ENCODE measurements around the gene FABP7. TPM values are rescaled to one million over a fixed set of nuclear protein-coding genes. Genes with fewer than 3 reads are reported as not detected.
A peak's percentile ranks its signal among the peaks of the same experiment; 100 is the strongest.

Gene FABP7
- total and polyA plus RNA-seq, 2 of the 13 experiments (the other 11 are each of a cell fraction or from before 2014, with no cell fraction given) = not detected

DNA sequence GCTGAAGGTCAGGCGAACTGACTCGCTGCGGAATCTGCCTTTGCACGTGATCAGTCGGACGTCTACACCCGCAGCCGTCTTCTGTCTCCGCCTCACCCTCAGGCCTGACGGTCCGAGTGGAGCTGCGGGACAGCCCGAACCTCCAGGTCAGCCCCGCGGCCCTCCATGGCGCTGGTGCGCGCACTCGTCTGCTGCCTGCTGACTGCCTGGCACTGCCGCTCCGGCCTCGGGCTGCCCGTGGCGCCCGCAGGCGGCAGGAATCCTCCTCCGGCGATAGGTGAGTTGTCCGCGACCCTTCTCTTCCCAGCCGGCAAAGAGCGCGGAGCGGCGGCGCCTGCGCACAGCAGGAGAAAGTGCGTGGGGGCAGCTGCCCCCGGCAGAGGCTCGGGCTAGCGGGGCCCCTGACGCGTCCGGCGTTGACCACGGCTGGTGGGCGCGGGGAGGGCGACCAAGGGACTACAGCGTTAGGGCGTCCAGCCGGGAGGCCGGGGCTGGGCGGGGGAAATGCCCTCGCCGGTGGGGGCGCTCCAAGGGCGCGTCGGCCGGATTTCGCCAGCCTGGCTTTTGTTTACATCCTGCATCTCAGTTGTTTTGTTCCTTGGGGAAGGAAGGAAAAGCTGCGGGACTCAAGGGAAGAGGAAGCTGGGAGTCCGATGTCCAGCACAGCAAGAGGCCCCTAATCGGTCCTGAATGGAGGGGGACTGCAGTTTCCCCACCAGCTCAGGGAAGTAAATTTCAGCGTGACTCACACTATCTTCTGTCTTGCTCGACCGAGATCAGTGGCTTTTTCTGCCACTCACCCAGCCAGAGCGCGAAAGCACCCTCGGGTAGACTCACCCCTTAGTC lies 9.9 kb downstream of the FABP7 start, which contains the start of gene SMPDL3A (continued):
- TF ChIP-seq MAF1 (CRISPR knock-in tag; IDR thresholded peaks at IDR 0.05; ENCODE audit: borderline replicate concordance) (peak; percentile 83; the same call in 1 of the 2 replicates), RFXANK (CRISPR knock-in tag; IDR thresholded peaks at IDR 0.05) (no peak; the same call in 1 of the 2 replicates), ZFY (CRISPR knock-in tag; IDR thresholded peaks at IDR 0.05) (peak; percentile 93), SOX13 (IDR thresholded peaks at IDR 0.05) (0 out of 2 replicates have a peak, but pooled peaks have one; percentile 18), SOX13 (CRISPR knock-in tag; conservative IDR thresholded peaks at IDR 0.05 in 1 of 2, IDR thresholded peaks at IDR 0.05 in 1 of 2) (peak in 1 of 2 experiments; percentile 59; a peak in 2 of 4 replicates), ZNF34 (CRISPR knock-in tag; IDR thresholded peaks at IDR 0.05; ENCODE audit: borderline replicate concordance) (peak; percentile 97; the same call in 1 of the 2 replicates), NFAT5 (CRISPR knock-in tag; IDR thresholded peaks at IDR 0.05) (peak; percentile 46; the same call in 1 of the 2 replicates), ZNF737 (CRISPR knock-in tag; IDR thresholded peaks at IDR 0.05; ENCODE audit: borderline replicate concordance) (0 out of 2 replicates have a peak, but pooled peaks have one; percentile 83), KLF11 (CRISPR knock-in tag; IDR thresholded peaks at IDR 0.05) (0 out of 2 replicates have a peak, but pooled peaks have one; percentile 67), PPARG (CRISPR knock-in tag; conservative IDR thresholded peaks at IDR 0.05) (0 out of 2 replicates have a peak, but pooled peaks have one; percentile 9), NR0B2 (CRISPR knock-in tag; IDR thresholded peaks at IDR 0.05) (peak; percentile 93)
- TF ChIP-seq, protein P1, sequence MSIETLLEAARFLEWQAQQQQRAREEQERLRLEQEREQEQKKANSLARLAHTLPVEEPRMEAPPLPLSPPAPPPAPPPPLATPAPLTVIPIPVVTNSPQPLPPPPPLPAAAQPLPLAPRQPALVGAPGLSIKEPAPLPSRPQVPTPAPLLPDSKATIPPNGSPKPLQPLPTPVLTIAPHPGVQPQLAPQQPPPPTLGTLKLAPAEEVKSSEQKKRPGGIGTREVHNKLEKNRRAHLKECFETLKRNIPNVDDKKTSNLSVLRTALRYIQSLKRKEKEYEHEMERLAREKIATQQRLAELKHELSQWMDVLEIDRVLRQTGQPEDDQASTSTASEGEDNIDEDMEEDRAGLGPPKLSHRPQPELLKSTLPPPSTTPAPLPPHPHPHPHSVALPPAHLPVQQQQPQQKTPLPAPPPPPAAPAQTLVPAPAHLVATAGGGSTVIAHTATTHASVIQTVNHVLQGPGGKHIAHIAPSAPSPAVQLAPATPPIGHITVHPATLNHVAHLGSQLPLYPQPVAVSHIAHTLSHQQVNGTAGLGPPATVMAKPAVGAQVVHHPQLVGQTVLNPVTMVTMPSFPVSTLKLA (IDR thresholded peaks at IDR 0.05) = no peak
- TF ChIP-seq, protein P2, sequence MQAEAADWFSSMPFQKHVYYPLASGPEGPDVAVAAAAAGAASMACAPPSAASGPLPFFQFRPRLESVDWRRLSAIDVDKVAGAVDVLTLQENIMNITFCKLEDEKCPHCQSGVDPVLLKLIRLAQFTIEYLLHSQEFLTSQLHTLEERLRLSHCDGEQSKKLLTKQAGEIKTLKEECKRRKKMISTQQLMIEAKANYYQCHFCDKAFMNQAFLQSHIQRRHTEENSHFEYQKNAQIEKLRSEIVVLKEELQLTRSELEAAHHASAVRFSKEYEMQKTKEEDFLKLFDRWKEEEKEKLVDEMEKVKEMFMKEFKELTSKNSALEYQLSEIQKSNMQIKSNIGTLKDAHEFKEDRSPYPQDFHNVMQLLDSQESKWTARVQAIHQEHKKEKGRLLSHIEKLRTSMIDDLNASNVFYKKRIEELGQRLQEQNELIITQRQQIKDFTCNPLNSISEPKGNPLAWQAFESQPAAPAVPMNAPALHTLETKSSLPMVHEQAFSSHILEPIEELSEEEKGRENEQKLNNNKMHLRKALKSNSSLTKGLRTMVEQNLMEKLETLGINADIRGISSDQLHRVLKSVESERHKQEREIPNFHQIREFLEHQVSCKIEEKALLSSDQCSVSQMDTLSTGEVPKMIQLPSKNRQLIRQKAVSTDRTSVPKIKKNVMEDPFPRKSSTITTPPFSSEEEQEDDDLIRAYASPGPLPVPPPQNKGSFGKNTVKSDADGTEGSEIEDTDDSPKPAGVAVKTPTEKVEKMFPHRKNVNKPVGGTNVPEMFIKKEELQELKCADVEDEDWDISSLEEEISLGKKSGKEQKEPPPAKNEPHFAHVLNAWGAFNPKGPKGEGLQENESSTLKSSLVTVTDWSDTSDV (CRISPR knock-in tag; IDR thresholded peaks at IDR 0.05) = no peak; the same call in 1 of the 2 replicates
- TF ChIP-seq, protein P3, sequence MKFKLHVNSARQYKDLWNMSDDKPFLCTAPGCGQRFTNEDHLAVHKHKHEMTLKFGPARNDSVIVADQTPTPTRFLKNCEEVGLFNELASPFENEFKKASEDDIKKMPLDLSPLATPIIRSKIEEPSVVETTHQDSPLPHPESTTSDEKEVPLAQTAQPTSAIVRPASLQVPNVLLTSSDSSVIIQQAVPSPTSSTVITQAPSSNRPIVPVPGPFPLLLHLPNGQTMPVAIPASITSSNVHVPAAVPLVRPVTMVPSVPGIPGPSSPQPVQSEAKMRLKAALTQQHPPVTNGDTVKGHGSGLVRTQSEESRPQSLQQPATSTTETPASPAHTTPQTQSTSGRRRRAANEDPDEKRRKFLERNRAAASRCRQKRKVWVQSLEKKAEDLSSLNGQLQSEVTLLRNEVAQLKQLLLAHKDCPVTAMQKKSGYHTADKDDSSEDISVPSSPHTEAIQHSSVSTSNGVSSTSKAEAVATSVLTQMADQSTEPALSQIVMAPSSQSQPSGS (CRISPR knock-in tag; IDR thresholded peaks at IDR 0.05) = peak; percentile 43
